GM10266 (cell line): Measurements from ENCODE around the gene MRPS17.

Source experiments
- DNase-seq: peaks from one replicate; pipeline ENCODE4 v3.0.0; 2012; ENCODE audit errors: extremely low spot score
- TF ChIP-seq, protein P1 (sequence below): IDR thresholded peaks from 2 replicates; pipeline ENCODE4 v1.5.1; 2012; ENCODE audit warnings: mild to moderate bottlenecking, low read depth; ENCODE audit not compliant: control insufficient read depth, insufficient read depth; ENCODE audit errors: missing control alignments

The MRPS17 gene

GRCh38 chr7:56003749-56004148, 52.1 kb downstream of the MRPS17 start:
- TF ChIP-seq, protein P1, sequence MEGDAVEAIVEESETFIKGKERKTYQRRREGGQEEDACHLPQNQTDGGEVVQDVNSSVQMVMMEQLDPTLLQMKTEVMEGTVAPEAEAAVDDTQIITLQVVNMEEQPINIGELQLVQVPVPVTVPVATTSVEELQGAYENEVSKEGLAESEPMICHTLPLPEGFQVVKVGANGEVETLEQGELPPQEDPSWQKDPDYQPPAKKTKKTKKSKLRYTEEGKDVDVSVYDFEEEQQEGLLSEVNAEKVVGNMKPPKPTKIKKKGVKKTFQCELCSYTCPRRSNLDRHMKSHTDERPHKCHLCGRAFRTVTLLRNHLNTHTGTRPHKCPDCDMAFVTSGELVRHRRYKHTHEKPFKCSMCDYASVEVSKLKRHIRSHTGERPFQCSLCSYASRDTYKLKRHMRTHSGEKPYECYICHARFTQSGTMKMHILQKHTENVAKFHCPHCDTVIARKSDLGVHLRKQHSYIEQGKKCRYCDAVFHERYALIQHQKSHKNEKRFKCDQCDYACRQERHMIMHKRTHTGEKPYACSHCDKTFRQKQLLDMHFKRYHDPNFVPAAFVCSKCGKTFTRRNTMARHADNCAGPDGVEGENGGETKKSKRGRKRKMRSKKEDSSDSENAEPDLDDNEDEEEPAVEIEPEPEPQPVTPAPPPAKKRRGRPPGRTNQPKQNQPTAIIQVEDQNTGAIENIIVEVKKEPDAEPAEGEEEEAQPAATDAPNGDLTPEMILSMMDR: no peak
- DNase-seq: no peak
